Measurements from ENCODE around the gene STBD1.

- TF ChIP-seq CTCF (conservative IDR thresholded peaks at IDR 0.05; ENCODE audit: low read depth, low read length) (no peak), EZH2 (IDR thresholded peaks at IDR 0.05; ENCODE audit: borderline replicate concordance, low read depth, low read length, poor library complexity, severe bottlenecking) (no peak)
Measured at GRCh38 chr4:76292730-76293129, 13.8 kb upstream of the STBD1 start.

Data from A673 (cell line).